Adrenal gland (tissue), 12 donors: ENCODE results near the gene CNTN5. TPM values are rescaled to one million over a fixed set of nuclear protein-coding genes. Genes with fewer than 3 reads are reported as not detected.

Source experiments
- DNase-seq, 7 donors: peaks; one replicate each; pipeline ENCODE4 v3.0.0-alpha.2; 2019 to 2020
- H3K27ac ChIP-seq, 5 donors: fragments of 200-600 bp; sonication (generic) in 4 of 5; 1 replicate in 3 of 5; 2 replicates in 2 of 5; pipeline versions ENCODE4 v1.5.1 to v1.8.0; 2016 to 2020; ENCODE audit warnings: mild to moderate bottlenecking in 1 of 5
- H3K27me3 ChIP-seq: fragments of 200-600 bp; 2 replicates; pipeline ENCODE4 v1.8.0; 2021
- H3K36me3 ChIP-seq, 2 donors: fragments of 200-600 bp; replicated peaks in 1 of 2; 1 replicate in 1 of 2; 2 replicates in 1 of 2; pipeline versions ENCODE4 v1.5.1 to v1.8.0; 2018 to 2022
- H3K4me1 ChIP-seq, 2 donors: fragments of 200-600 bp; replicated peaks in 1 of 2; 1 replicate in 1 of 2; 2 replicates in 1 of 2; pipeline versions ENCODE4 v1.5.1 to v1.8.0; 2018 to 2021
- H3K4me3 ChIP-seq, 4 donors: fragments of 200-600 bp; sonication (generic) in 3 of 4; one replicate each; pipeline ENCODE4 v1.5.1; 2016 to 2018
- H3K9me3 ChIP-seq, 3 donors: fragments of 200-600 bp; sonication (generic) in 1 of 3; replicated peaks in 1 of 3; 1 replicate in 2 of 3; 2 replicates in 1 of 3; pipeline versions ENCODE4 v1.5.1 to v1.8.0; 2016 to 2021
- POLR2A ChIP-seq, 2 donors: fragments of 450-650 bp; IDR thresholded peaks; one replicate each; pipeline ENCODE4 v1.6.1; 2017; ENCODE audit warnings: antibody characterized with exemption in 2 of 2, mild to moderate bottlenecking in 2 of 2, moderate library complexity in 1 of 2
- WGBS, 4 donors: extraction: QIAGEN DNeasy Blood & Tissue Kit in 2 of 4; methylation state at CpG; one replicate each; pipeline versions ENCODE4 v1.1.5 to v1.1.7; 2013 to 2017; 5-methylcytosine and 5-hydroxymethylcytosine counted together
- intact Hi-C, 2 donors: fragments of 100-400 bp; cut with DNase I; formaldehyde crosslinking; loops; one replicate each; pipeline versions ENCODE4 v1.14.1 to v1.15.0; 2022 to 2023
- polyA plus RNA-seq, 3 donors: library from polyadenylated mRNA; stranded (reverse); fragments of 200-250 nt in 2 of 3; fragments of 350-450 nt in 1 of 3; fragmentation: Illumina TruSeq in 1 of 3; extraction: RNeasy Lipid Tissue Mini Kit (QIAGEN cat#74804) in 1 of 3; gene quantifications; one replicate each; pipeline ENCODE4 v1.2.3, GENCODE V29; 2013 to 2014
- total RNA-seq, 9 donors: library from RNA; depleted of rRNA in 4 of 9; stranded (reverse); fragments of >200 nt in 4 of 9; fragments of 120-200 nt in 1 of 9; fragmentation: NEBNext Ultra II Directional in 1 of 9; extraction: Animal tissue kit (Norgen Biotek cat#: 25700) in 1 of 9; gene quantifications; one replicate each; pipeline versions ENCODE4 v1.1.0 to v1.2.4, GENCODE V29; 2013 to 2023
- TF ChIP-seq, protein P1 (sequence below), 6 experiments: fragments of 450-650 bp in 4 of 6; fragments of 200-600 bp in 2 of 6; sonication (generic) in 1 of 6; IDR thresholded peaks; 1 replicate in 5 of 6; 2 replicates in 1 of 6; pipeline versions ENCODE4 v1.5.1 to v1.8.0; 2016 to 2021; ENCODE audit warnings: antibody characterized with exemption in 6 of 6, mild to moderate bottlenecking in 2 of 6, moderate library complexity in 1 of 6
- donor health status: healthy with polysubstance abuse.
- donor health status: Bipolar disorder and iron deficiency.
- donor health status: DM: yes; HTN: yes; CAD: no.
- donor health status: DM: no; HTN: no; CAD: no.
- donor health status: DM: no; HTN: no; CAD: no.
- donor health status: DM: yes; HTN: yes; CAD: no.

Gene CNTN5
- total and polyA plus RNA-seq, 12 donors: 0.07 to 107 (median 0.30) TPM; not detected in 8

DNA sequence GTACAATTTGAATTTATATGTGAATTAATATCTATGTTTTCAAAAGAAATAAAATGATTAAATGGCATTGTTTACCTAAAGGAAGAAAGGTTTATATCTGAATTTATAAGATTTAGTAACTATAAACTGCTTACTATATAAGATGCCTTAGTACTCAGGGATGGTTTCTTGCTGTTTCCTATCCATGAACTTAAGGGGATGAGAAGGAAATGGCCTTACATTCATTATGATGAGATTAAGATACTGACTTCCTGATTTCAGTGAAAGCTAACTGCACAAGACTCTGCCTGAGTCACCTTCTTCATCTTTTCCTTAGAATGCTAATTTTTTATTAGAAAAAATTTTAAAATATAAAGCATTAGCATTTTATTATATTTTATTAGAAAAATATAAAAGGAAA lies 1060.1 kb downstream of the CNTN5 start:
- H3K4me3 ChIP-seq: no peak overlapping the region
- H3K27ac ChIP-seq: no peak overlapping the region
- H3K27me3 ChIP-seq: no peaks in the 10 kb centered on the region
- no peaks in the 10 kb centered on the region for H3K4me1 ChIP-seq
- no peak for DNase-seq
- intact Hi-C loops: no loop called here
- H3K9me3 ChIP-seq: no peaks in the 10 kb centered on the region
- H3K36me3 ChIP-seq: no peaks in the 10 kb centered on the region
- TF ChIP-seq, protein P1, sequence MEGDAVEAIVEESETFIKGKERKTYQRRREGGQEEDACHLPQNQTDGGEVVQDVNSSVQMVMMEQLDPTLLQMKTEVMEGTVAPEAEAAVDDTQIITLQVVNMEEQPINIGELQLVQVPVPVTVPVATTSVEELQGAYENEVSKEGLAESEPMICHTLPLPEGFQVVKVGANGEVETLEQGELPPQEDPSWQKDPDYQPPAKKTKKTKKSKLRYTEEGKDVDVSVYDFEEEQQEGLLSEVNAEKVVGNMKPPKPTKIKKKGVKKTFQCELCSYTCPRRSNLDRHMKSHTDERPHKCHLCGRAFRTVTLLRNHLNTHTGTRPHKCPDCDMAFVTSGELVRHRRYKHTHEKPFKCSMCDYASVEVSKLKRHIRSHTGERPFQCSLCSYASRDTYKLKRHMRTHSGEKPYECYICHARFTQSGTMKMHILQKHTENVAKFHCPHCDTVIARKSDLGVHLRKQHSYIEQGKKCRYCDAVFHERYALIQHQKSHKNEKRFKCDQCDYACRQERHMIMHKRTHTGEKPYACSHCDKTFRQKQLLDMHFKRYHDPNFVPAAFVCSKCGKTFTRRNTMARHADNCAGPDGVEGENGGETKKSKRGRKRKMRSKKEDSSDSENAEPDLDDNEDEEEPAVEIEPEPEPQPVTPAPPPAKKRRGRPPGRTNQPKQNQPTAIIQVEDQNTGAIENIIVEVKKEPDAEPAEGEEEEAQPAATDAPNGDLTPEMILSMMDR (IDR thresholded peaks at IDR 0.05): no peak
- TF ChIP-seq POLR2A (IDR thresholded peaks at IDR 0.05): no peak

DNA sequence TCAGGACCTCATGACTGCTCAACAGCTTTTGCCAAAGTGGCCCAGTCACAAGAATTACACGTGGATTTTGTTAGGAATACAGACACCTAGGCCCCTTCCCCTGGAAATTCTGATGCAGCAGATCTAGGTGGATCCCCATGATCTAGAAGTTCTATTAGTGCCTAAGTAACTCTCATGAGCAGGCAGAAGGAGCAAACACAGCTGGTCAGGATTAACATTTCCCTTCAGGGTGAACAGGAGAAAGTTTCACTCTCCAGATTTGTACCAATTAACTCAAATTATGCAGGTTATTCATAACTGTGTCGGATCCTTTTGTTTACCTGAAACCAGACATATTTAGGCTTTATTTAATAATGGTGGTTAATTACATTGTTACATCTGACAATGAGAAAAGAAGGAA lies 1072.9 kb downstream of the CNTN5 start:
- Histone ChIP-seq H3K27ac (no peak overlapping the region), H3K4me3 (no peak overlapping the region), H3K36me3 (no peaks in the 10 kb centered on the region), H3K9me3 (no peaks in the 10 kb centered on the region), H3K27me3 (no peaks in the 10 kb centered on the region), H3K4me1 (no peaks in the 10 kb centered on the region)
- no peak for DNase-seq
- 66 to 90% (median 74%) methylated on average over 2 of the region's 2 CpGs for WGBS, 4 donors
- no peak for TF ChIP-seq POLR2A (IDR thresholded peaks at IDR 0.05)
- intact Hi-C loops: no loop called here

DNA sequence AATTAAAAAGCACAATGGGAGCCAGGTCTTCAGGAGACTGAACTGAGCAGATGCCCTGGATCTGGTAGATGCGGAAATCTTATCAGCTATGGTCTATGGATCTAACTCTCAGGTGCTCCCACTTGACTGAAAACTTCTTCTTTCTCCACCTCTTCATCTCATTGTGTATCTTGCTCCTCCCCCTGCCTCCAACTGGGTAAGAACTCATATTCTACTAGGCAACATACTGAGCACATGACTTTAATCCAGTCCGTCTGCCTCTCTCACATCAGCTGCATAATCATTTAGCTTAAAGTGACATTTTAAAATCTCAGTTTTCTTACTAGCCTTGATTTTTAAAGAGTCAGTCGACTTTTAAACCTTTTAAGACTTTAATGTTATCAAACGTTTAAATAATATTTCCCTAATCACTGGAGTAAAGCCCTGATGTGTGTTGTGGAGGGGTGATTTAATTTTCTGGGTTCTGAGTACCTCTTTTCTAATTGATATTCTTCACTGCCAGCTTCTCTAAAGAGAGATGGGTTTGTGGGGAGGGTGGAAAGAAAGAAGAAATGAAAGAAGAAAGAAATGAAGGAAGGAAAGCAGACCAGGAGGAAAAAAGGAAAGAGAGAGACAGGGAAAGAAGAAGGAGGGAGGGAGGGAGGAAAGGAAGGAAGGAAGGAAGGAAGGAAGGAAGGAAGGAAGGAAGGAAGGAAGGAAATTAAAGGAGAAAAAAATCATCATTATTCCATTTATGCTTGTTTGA lies 1073.5 kb downstream of the CNTN5 start:
- Histone ChIP-seq H3K36me3 (no peaks in the 10 kb centered on the region), H3K27me3 (no peaks in the 10 kb centered on the region), H3K9me3 (no peaks in the 10 kb centered on the region), H3K27ac (no peak overlapping the region), H3K4me1 (no peaks in the 10 kb centered on the region), H3K4me3 (no peak overlapping the region)
- TF ChIP-seq POLR2A (IDR thresholded peaks at IDR 0.05): no peak
- TF ChIP-seq, protein P1 (IDR thresholded peaks at IDR 0.05): no peak
- DNase-seq: no peak
- 69 to 74% (median 71%) methylated on average over 4 of the region's 4 CpGs for WGBS, 4 donors
- intact Hi-C loops: no loop called here

DNA sequence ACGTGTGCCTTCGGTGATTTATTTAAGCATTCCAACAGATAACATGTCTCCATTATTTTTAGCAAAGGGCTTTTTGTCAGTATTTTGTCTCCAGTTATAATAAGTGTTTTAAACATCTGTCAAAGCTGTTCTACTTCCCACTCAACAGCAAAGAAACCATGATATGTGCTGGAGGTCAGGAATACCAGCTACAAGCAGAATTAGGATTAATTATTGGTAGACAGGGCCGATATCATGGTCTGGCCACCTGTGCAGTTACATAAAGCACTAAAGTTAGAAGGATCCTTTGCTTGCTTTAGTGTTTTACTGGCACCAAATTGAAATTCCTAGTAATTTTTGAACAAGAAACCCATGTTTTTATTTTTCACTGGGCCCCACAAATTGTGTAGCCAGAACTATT lies 1075.1 kb downstream of the CNTN5 start:
- Histone ChIP-seq H3K9me3 (no peaks in the 10 kb centered on the region), H3K4me3 (no peak overlapping the region), H3K27me3 (no peaks in the 10 kb centered on the region), H3K4me1 (no peaks in the 10 kb centered on the region), H3K27ac (no peak overlapping the region), H3K36me3 (no peaks in the 10 kb centered on the region)
- 66 to 75% (median 72%) methylated on average over 3 of the region's 3 CpGs for WGBS, 4 donors
- TF ChIP-seq POLR2A (IDR thresholded peaks at IDR 0.05): no peak
- TF ChIP-seq, protein P1 (IDR thresholded peaks at IDR 0.05): no peak
- intact Hi-C loops: no loop called here
- no peak for DNase-seq

DNA sequence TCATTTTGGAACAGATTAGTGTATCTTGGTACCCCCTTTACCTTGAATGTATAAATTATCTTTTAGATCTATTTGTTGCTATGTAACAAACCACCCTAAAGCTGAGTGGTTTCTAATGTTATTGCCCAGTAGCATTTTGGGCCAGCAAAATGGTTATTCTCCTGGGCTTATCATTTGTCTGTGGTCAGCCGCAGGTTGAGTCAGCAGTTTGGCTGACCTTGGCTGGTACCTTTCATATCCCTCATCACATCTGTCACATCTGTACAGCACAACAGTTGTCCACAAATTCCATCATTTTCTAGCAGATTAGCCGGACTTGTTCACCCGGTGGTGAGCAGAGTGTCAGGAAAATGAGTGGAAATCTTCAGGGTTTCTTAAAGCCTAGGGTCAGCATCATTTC lies 1077.8 kb downstream of the CNTN5 start:
- 54 to 67% (median 55%) methylated on average over 3 of the region's 3 CpGs for whole genome bisulfite sequencing, 4 donors
- TF ChIP-seq POLR2A (IDR thresholded peaks at IDR 0.05): no peak
- TF ChIP-seq, protein P1 (IDR thresholded peaks at IDR 0.05): no peak
- intact Hi-C loops: no loop called here
- no peaks in the 10 kb centered on the region for H3K27me3 ChIP-seq
- no peaks in the 10 kb centered on the region for H3K4me1 ChIP-seq
- no peak for DNase-seq
- H3K36me3 ChIP-seq: no peaks in the 10 kb centered on the region
- H3K27ac ChIP-seq: no peak overlapping the region
- no peaks in the 10 kb centered on the region for H3K9me3 ChIP-seq
- H3K4me3 ChIP-seq: no peak overlapping the region
